HCT116 (cell line): ENCODE measurements around the gene TMEM9. TPM values are rescaled to one million over a fixed set of nuclear protein-coding genes. Genes with fewer than 3 reads are reported as not detected.

Experiments used
- ATAC-seq: fragments of 200-7000 bp; cut with Tn5 transposase; 2 replicates; pipeline ENCODE4 v1.9.1; 2020; ENCODE audit warnings: mild to moderate bottlenecking, moderate library complexity
- BruUV-seq: library from RNA; stranded (reverse); fragments of 400-500 nt; replicated peaks from 2 replicates; lab custom pipeline; 2021; lab: Mats Ljungman, UMichigan
- CTCF ChIA-PET: fragments of 300-600 bp; sonication (Branson Sonifier 250); formaldehyde crosslinking; loops from one replicate; lab custom pipeline; 2021; ENCODE audit warnings: antibody characterized with exemption; lab: Charles Lee
- POLR2A ChIA-PET: fragments of 300-600, 350-600 bp; sonication (Branson Sonifier 250); formaldehyde crosslinking; loops from one replicate; lab custom pipeline; 2021; ENCODE audit warnings: antibody characterized with exemption; lab: Charles Lee
- RAD21 ChIA-PET, 2 experiments: fragments of 300-600 bp; sonication (Branson Sonifier 250); formaldehyde crosslinking; loops; one replicate each; lab custom pipeline; 2023; ENCODE audit warnings: low total read pairs in 2 of 2; ENCODE audit not compliant: uncharacterized antibody in 2 of 2, unreplicated experiment in 2 of 2, low non-redundant PET in 1 of 2; lab: Charles Lee
- DNase-seq: peaks from one replicate; pipeline ENCODE4 v3.0.0-alpha.2; 2010; ENCODE audit warnings: low read depth, low spot score
- H2AFZ ChIP-seq: fragments of 200-600 bp; shearing (Covaris generic), sonication (generic); 2 replicates; pipeline ENCODE4 v1.6.1; 2017; ENCODE audit warnings: low read depth, mixed run types, mixed read lengths, antibody characterized with exemption, low read length; ENCODE audit not compliant: poor library complexity, severe bottlenecking
- H3K27ac ChIP-seq: 2 replicates; pipeline ENCODE4 v1.5.1; 2012; ENCODE audit warnings: low read depth, low read length
- H3K27me3 ChIP-seq: fragments of 200-600 bp; sonication (generic); 2 replicates; pipeline ENCODE4 v1.6.1; 2016; ENCODE audit warnings: mixed run types, low read length, mixed read lengths; ENCODE audit not compliant: insufficient read depth
- H3K36me3 ChIP-seq, 2 experiments: fragments of 200-500 bp in 1 of 2; fragments of 200-600 bp in 1 of 2; sonication (Bioruptor generic) in 1 of 2; sonication (generic) in 1 of 2; 2 replicates each; pipeline versions ENCODE4 v1.5.1 to v1.6.1; 2014 to 2016; ENCODE audit warnings: low read length in 2 of 2, inconsistent platforms in 1 of 2, mixed read lengths in 1 of 2, mixed run types in 1 of 2; ENCODE audit not compliant: insufficient read depth in 2 of 2, control insufficient read depth in 1 of 2
- H3K4me1 ChIP-seq, 2 experiments: fragments of 200-600 bp in 1 of 2; sonication (generic) in 1 of 2; 2 replicates each; pipeline versions ENCODE4 v1.5.1 to v1.6.1; 2012 to 2017; ENCODE audit warnings: low read length in 2 of 2, inconsistent platforms in 1 of 2, mild to moderate bottlenecking in 1 of 2, mixed read lengths in 1 of 2, mixed run types in 1 of 2, moderate library complexity in 1 of 2; ENCODE audit not compliant: insufficient read depth in 2 of 2, control insufficient read depth in 1 of 2
- H3K4me2 ChIP-seq: fragments of 200-600 bp; sonication (generic); 2 replicates; pipeline ENCODE4 v1.6.1; 2017; ENCODE audit warnings: mixed run types, low read length, mixed read lengths
- H3K4me3 ChIP-seq, 2 experiments: fragments of 200-600 bp in 1 of 2; sonication (generic) in 1 of 2; replicated peaks in 1 of 2; 2 replicates each; pipeline ENCODE4 v1.5.1; 2011 to 2016; ENCODE audit warnings: low read length in 2 of 2, control low read depth in 1 of 2, low read depth in 1 of 2, mild to moderate bottlenecking in 1 of 2, mixed read lengths in 1 of 2, mixed run types in 1 of 2
- H3K79me2 ChIP-seq: fragments of 200-600 bp; sonication (generic); 2 replicates; pipeline ENCODE4 v1.6.1; 2017; ENCODE audit warnings: mild to moderate bottlenecking, mixed run types, low read length, moderate library complexity, mixed read lengths; ENCODE audit not compliant: insufficient read depth
- H3K9ac ChIP-seq: fragments of 200-600 bp; sonication (generic); 2 replicates; pipeline ENCODE4 v1.6.1; 2016; ENCODE audit warnings: low read length, mixed read lengths
- H3K9me2 ChIP-seq: fragments of 200-600 bp; sonication (generic), shearing (Covaris generic); 2 replicates; pipeline ENCODE4 v1.6.1; 2017; ENCODE audit warnings: mixed run types, mild to moderate bottlenecking, moderate library complexity; ENCODE audit not compliant: insufficient read depth
- H3K9me3 ChIP-seq, 2 experiments: fragments of 200-500 bp in 1 of 2; fragments of 200-600 bp in 1 of 2; sonication (Bioruptor generic) in 1 of 2; sonication (generic) in 1 of 2; 2 replicates each; pipeline ENCODE4 v1.6.1; 2014 to 2017; ENCODE audit warnings: low read length in 2 of 2, mixed read lengths in 2 of 2, inconsistent platforms in 1 of 2, low read depth in 1 of 2, mild to moderate bottlenecking in 1 of 2, mixed run types in 1 of 2, moderate library complexity in 1 of 2; ENCODE audit not compliant: control insufficient read depth in 1 of 2, insufficient read depth in 1 of 2
- H4K20me1 ChIP-seq: fragments of 200-600 bp; sonication (generic), shearing (Covaris generic); 2 replicates; pipeline ENCODE4 v1.6.1; 2017; ENCODE audit warnings: mixed run types, mild to moderate bottlenecking, moderate library complexity; ENCODE audit not compliant: insufficient read depth
- ELF1 ChIP-seq: IDR thresholded peaks from 2 replicates; pipeline ENCODE4 v1.6.1; 2012; ENCODE audit warnings: low read depth, borderline replicate concordance
- EZH2 ChIP-seq: fragments of 200-600 bp; sonication (generic); IDR thresholded peaks from 2 replicates; pipeline ENCODE4 v1.6.1; 2017; ENCODE audit warnings: antibody characterized with exemption, mixed run types
- EZH2phosphoT487 ChIP-seq: fragments of 200-600 bp; IDR thresholded peaks from 2 replicates; pipeline ENCODE4 v1.6.1; 2018; ENCODE audit warnings: antibody characterized with exemption, borderline replicate concordance
- FOSL1 ChIP-seq: IDR thresholded peaks from 2 replicates; pipeline ENCODE4 v1.6.1; 2012; ENCODE audit warnings: low read depth
- JUND ChIP-seq: IDR thresholded peaks from 2 replicates; pipeline ENCODE4 v1.6.1; 2012
- MAX ChIP-seq: IDR thresholded peaks from 2 replicates; pipeline ENCODE4 v1.6.1; 2012
- POLR2A ChIP-seq: IDR thresholded peaks from 2 replicates; pipeline ENCODE4 v1.7.0; 2011; ENCODE audit warnings: borderline replicate concordance; ENCODE audit not compliant: insufficient read depth, insufficient read length; ENCODE audit errors: extremely low read depth
- POLR2AphosphoS5 ChIP-seq: IDR thresholded peaks from 2 replicates; pipeline ENCODE4 v1.6.1; 2011; ENCODE audit warnings: mild to moderate bottlenecking, low read depth, low read length, moderate library complexity
- SIN3A ChIP-seq: IDR thresholded peaks from 2 replicates; pipeline ENCODE4 v1.6.1; 2012; ENCODE audit warnings: low read depth
- SP1 ChIP-seq: IDR thresholded peaks from 2 replicates; pipeline ENCODE4 v1.6.1; 2012; ENCODE audit warnings: low read depth
- SRF ChIP-seq: IDR thresholded peaks from 2 replicates; pipeline ENCODE4 v1.6.1; 2012; ENCODE audit warnings: low read depth
- TCF7L2 ChIP-seq: IDR thresholded peaks from 2 replicates; pipeline ENCODE4 v1.7.0; 2011; ENCODE audit warnings: borderline replicate concordance, inconsistent platforms; ENCODE audit not compliant: insufficient read depth, insufficient read length; ENCODE audit errors: extremely low read depth
- YY1 ChIP-seq: IDR thresholded peaks from 2 replicates; pipeline ENCODE4 v1.6.1; 2011; ENCODE audit warnings: low read length, low read depth, moderate library complexity, mild to moderate bottlenecking; ENCODE audit not compliant: insufficient replicate concordance; ENCODE audit errors: extremely low read depth
- ZFX ChIP-seq: fragments of 450-650 bp; IDR thresholded peaks from 2 replicates; pipeline ENCODE4 v1.6.1; 2017
- ZNF274 ChIP-seq: fragments of 200-500 bp; sonication (Bioruptor generic); IDR thresholded peaks from 2 replicates; pipeline ENCODE4 v1.6.1; 2014; ENCODE audit warnings: mild to moderate bottlenecking, low read depth, low read length, inconsistent platforms
- intact Hi-C: fragments of 100-400 bp; cut with micrococcal nuclease; formaldehyde crosslinking; loops from 2 replicates; pipeline ENCODE4 v1.10.0; 2022
- total RNA-seq: library from RNA; stranded (reverse); gene quantifications from one replicate; pipeline ENCODE4 v1.2.1, GENCODE V29; 2021; ENCODE audit not compliant: unreplicated experiment
- TF ChIP-seq, protein P1 (sequence below), 3 experiments: fragments of 200-600 bp in 1 of 3; sonication (generic) in 1 of 3; IDR thresholded peaks in 2 of 3; conservative IDR thresholded peaks in 1 of 3; 2 replicates each; pipeline ENCODE4 v1.5.1; 2012 to 2017; ENCODE audit warnings: low read depth in 2 of 3, low read length in 2 of 3, antibody characterized with exemption in 1 of 3, borderline replicate concordance in 1 of 3, control low read depth in 1 of 3, mild to moderate bottlenecking in 1 of 3, mixed read lengths in 1 of 3, mixed run types in 1 of 3, moderate library complexity in 1 of 3; ENCODE audit not compliant: insufficient read depth in 1 of 3
- TF ChIP-seq, protein P2 (sequence below): IDR thresholded peaks from 2 replicates; pipeline ENCODE4 v1.6.1; 2011; ENCODE audit warnings: mild to moderate bottlenecking, low read length, moderate library complexity; ENCODE audit not compliant: insufficient replicate concordance; ENCODE audit errors: extremely low read depth
- TF ChIP-seq, protein P3 (sequence below): IDR thresholded peaks from 2 replicates; pipeline ENCODE4 v1.6.1; 2012; ENCODE audit warnings: low read depth

The TMEM9 gene
- total RNA-seq, 1 experiment from 2014 or later: 66.3 TPM

- H3K27ac ChIP-seq: no peak overlapping the region
- peak overlapping the region; percentile 84 for H3K9ac ChIP-seq
- H3K4me1 ChIP-seq: peaks cover 6 to 20% of the 10 kb centered on the region in 2 experiments; a peak in 3 of 4 replicates
- no peaks in the 10 kb centered on the region for H4K20me1 ChIP-seq
- no peaks in the 10 kb centered on the region for H3K9me3 ChIP-seq
- intact Hi-C loops: no loop called here
- peak overlapping the region; percentile 83 for H3K4me2 ChIP-seq
- no peak overlapping the region for H2AFZ ChIP-seq
- H3K36me3 ChIP-seq: no peaks in the 10 kb centered on the region
- TF ChIP-seq POLR2AphosphoS5: no peak
- no peak for TF ChIP-seq EZH2phosphoT487
- no peak for TF ChIP-seq ZFX
- no peak for TF ChIP-seq TCF7L2
- TF ChIP-seq FOSL1: no peak
- no peak for TF ChIP-seq SP1
- no peak for TF ChIP-seq ELF1
- TF ChIP-seq JUND: no peak
- TF ChIP-seq POLR2A: no peak
- TF ChIP-seq, protein P1, sequence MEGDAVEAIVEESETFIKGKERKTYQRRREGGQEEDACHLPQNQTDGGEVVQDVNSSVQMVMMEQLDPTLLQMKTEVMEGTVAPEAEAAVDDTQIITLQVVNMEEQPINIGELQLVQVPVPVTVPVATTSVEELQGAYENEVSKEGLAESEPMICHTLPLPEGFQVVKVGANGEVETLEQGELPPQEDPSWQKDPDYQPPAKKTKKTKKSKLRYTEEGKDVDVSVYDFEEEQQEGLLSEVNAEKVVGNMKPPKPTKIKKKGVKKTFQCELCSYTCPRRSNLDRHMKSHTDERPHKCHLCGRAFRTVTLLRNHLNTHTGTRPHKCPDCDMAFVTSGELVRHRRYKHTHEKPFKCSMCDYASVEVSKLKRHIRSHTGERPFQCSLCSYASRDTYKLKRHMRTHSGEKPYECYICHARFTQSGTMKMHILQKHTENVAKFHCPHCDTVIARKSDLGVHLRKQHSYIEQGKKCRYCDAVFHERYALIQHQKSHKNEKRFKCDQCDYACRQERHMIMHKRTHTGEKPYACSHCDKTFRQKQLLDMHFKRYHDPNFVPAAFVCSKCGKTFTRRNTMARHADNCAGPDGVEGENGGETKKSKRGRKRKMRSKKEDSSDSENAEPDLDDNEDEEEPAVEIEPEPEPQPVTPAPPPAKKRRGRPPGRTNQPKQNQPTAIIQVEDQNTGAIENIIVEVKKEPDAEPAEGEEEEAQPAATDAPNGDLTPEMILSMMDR (IDR thresholded peaks at IDR 0.05 in 2 of 3, conservative IDR thresholded peaks at IDR 0.05 in 1 of 3; ENCODE audit: borderline replicate concordance in 1 of 3, insufficient read depth in 1 of 3, low read depth in 2 of 3, low read length in 2 of 3): no peak
- no peak for TF ChIP-seq YY1
- TF ChIP-seq, protein P2, sequence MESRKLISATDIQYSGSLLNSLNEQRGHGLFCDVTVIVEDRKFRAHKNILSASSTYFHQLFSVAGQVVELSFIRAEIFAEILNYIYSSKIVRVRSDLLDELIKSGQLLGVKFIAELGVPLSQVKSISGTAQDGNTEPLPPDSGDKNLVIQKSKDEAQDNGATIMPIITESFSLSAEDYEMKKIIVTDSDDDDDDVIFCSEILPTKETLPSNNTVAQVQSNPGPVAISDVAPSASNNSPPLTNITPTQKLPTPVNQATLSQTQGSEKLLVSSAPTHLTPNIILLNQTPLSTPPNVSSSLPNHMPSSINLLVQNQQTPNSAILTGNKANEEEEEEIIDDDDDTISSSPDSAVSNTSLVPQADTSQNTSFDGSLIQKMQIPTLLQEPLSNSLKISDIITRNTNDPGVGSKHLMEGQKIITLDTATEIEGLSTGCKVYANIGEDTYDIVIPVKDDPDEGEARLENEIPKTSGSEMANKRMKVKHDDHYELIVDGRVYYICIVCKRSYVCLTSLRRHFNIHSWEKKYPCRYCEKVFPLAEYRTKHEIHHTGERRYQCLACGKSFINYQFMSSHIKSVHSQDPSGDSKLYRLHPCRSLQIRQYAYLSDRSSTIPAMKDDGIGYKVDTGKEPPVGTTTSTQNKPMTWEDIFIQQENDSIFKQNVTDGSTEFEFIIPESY: no peak
- TF ChIP-seq ZNF274: no peak
- TF ChIP-seq SRF: no peak
- TF ChIP-seq MAX: no peak
- TF ChIP-seq, protein P3, sequence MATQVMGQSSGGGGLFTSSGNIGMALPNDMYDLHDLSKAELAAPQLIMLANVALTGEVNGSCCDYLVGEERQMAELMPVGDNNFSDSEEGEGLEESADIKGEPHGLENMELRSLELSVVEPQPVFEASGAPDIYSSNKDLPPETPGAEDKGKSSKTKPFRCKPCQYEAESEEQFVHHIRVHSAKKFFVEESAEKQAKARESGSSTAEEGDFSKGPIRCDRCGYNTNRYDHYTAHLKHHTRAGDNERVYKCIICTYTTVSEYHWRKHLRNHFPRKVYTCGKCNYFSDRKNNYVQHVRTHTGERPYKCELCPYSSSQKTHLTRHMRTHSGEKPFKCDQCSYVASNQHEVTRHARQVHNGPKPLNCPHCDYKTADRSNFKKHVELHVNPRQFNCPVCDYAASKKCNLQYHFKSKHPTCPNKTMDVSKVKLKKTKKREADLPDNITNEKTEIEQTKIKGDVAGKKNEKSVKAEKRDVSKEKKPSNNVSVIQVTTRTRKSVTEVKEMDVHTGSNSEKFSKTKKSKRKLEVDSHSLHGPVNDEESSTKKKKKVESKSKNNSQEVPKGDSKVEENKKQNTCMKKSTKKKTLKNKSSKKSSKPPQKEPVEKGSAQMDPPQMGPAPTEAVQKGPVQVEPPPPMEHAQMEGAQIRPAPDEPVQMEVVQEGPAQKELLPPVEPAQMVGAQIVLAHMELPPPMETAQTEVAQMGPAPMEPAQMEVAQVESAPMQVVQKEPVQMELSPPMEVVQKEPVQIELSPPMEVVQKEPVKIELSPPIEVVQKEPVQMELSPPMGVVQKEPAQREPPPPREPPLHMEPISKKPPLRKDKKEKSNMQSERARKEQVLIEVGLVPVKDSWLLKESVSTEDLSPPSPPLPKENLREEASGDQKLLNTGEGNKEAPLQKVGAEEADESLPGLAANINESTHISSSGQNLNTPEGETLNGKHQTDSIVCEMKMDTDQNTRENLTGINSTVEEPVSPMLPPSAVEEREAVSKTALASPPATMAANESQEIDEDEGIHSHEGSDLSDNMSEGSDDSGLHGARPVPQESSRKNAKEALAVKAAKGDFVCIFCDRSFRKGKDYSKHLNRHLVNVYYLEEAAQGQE: no peak
- no peak for TF ChIP-seq EZH2
- TF ChIP-seq SIN3A: no peak
- 0 out of 2 replicates have a peak, but pooled peaks cover 2% of the 10 kb centered on the region for H3K27me3 ChIP-seq
- ATAC-seq: no peak
- ChIA-PET CTCF (interaction anchor here (1.1 to 4.0 kb wide), 5 partner anchors 29 to 556 kb away, joined by 3 to 55 read pairs (median 4); no protein-coding TSS in a partner anchor), RAD21 (interaction anchor here in 1 of 2 experiments (2.1 kb wide), 1 partner anchor 29 kb away, joined by 14 read pairs; no protein-coding TSS in a partner anchor), POLR2A (interaction anchor here (1.2 to 1.4 kb wide), 2 partner anchors 11 to 29 kb away, joined by 3 to 5 read pairs; partner anchors contain the start of gene ASCL5)
- no peak for DNase-seq
- BruUV-seq: no TSS peak
- no peaks in the 10 kb centered on the region for H3K79me2 ChIP-seq
- H3K4me3 ChIP-seq: peak overlapping the region; percentile 78 to 86
- H3K9me2 ChIP-seq: no peaks in the 10 kb centered on the region
These were observed 38.8 kb downstream of the TMEM9 start for GRCh38 chr1:201115390-201115937.
